GM18511 (cell line): Measurements from ENCODE around the gene UBE4B.
"Not testable (repeated sequence)": the region's sequence is repeated elsewhere in the genome, so short reads cannot be mapped to it uniquely, and the experiment has no call there.

Experiments used
- ATAC-seq: cut with Tn5 transposase; IDR thresholded peaks from one replicate; pipeline ENCODE4 v1.9.1; 2021; ENCODE audit warnings: mild to moderate bottlenecking, moderate library complexity; ENCODE audit not compliant: unreplicated experiment

The UBE4B gene

GRCh38 chr1:10170239-10170574, 137.4 kb downstream of the UBE4B start:
- no peak for ATAC-seq

GRCh38 chr1:10171105-10171767, 138.5 kb downstream of the UBE4B start:
- ATAC-seq: no peak

- ATAC-seq: no peak
Measured at GRCh38 chr1:10171995-10172669, 139.4 kb downstream of the UBE4B start.

DNA sequence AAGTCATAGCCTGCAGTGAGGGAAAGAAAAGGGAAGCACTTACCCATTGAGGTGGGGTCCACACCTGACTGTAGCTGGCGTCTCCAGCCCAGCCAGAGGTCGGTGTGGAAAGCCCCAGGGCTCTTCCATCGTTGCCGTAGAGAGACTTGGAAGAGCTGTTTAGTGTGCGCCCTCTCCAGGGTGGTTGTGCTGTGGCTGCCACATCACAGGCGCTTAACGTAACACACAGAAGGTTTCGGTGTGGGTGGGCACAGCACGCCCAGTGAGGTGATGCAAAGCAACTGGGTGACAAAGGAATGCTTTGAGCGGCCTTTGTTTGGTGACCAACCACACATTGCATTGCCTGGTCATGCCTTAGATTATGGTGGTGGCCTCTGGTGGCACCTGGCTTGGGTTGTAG, 140.8 kb downstream of the UBE4B start:
- ATAC-seq: no peak

DNA sequence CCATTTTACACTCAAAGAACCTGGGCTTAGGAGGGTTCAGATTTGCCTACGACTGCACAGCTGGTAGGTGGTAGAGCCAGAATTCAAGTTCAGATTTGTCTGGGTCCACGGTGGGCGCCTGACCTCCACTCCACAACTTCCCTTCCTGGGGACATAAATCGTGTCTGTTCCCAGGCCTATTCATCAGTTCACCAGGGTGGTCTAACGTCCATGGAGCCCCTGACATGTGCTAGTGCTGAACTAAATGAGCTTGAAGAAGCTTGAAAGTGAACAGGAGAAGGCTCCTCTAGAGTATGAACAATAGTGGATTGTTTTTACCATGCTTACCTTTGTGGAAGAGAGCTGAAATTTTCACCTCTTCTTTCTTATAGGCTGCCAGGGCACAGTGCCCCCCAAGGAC, 145.1 kb downstream of the UBE4B start:
- ATAC-seq: no peak

DNA sequence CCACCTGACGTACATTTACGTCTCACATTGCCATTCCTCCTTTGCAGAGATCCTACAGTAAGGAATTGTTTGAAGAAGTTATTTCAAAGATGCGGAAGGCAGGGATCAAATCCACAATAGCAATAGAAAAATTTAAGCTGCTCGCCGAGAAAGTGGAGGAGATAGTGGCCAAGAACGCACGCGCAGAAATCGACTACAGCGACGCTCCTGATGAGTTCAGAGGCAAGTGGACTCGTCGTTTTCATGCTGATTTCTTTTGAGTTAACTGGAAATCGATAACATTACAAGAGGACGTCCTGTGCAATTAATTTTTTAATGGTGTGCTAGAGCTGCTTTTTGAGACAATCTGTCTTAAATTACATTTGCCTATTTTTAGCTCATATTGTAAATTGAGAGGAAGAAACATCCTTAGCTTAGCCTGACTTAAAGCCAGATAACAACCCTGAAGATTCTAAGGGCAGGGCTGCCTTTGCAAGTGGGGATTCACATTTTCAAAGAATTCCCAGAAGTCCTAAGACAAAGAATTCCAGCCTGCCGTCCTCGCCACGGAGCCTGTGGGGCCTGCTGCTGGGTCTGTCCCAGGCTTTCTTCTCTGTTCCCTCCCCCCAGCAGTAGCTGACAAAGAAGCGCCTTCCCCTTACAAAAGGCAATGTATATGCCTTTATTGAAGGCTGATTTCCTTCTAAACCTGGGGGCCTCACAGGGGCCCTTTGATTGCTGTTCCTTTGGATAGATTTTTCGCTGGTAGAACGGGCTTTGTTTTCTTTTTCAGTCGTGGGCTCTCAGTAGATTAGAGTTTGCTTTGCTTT, 146.0 kb downstream of the UBE4B start:
- no peak for ATAC-seq

DNA sequence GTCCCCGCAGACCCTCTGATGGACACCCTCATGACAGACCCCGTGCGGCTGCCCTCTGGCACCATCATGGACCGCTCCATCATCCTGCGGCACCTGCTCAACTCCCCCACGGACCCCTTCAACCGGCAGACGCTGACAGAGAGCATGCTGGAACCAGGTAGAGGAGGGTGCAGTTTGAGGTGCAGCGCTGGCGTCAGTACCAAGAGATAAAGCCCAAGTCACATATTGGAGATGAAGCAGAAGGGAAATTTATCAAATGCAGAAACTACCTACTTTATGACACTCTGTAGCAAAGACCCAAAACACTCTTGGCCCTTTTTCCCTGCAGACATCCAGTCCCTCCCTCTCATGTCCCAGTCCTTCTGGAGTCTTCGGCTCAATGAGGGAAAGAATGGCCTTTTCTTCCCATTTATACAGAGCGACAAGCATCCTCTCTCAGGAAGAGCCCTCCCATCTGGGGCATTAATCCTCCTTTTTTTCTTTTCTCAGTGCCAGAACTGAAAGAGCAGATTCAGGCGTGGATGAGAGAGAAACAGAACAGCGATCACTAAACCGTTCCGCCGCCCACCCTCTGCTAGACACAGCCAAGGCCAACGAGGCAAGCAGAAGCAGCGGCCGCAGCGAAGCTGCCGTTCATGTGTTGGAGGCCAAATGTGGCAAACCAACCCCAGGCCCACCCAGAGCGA, 146.8 kb downstream of the UBE4B start:
- ATAC-seq: no peak

DNA sequence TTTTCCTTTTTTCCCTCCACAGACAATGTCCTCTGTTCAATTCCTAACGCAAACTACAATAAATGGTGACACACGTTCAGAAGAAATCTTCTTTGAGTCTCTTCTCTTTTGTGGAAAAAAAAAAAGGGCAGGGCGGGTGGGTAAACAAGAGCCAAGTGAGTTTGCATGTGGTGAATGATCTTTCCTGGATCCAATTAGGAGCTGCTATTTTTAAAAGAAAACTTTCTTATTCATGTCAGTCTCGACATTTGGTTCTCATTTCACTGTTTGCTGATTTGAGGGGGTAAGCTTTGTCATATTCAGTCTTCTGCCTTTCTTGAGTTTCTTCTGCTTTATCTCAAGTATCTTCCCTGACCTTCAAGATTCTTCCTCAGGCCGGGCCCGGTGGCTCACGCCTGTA, 148.4 kb downstream of the UBE4B start:
- no peak for ATAC-seq

GRCh38 chr1:10185759-10186158, 153.0 kb downstream of the UBE4B start:
- no peak for ATAC-seq

GRCh38 chr1:10186331-10187025, 153.7 kb downstream of the UBE4B start:
- no peak for ATAC-seq

GRCh38 chr1:10187026-10187334, 154.2 kb downstream of the UBE4B start:
- no peak for ATAC-seq

DNA sequence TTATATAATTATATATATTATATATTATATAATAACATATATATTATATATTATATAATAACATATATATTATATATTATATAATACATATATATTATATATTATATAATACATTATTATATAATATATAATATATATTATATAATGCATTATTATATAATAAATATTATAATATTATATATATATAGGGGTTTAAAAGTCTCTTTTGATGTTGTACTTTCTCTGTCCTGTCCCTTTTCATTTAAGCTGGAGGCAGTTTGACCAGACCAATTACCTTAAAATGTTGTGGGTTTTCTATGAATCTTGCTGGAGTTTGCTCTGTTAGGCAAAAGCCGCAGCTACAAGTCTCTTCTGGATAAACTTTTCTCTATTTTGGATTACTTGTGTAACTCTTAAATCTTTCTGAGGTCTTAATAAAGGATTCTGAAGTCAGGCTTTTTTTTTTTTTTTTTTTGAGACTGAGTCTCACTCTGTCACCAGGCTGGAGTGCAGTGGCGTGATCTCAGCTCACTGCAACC, 155.4 kb downstream of the UBE4B start:
- ATAC-seq: no peak

DNA sequence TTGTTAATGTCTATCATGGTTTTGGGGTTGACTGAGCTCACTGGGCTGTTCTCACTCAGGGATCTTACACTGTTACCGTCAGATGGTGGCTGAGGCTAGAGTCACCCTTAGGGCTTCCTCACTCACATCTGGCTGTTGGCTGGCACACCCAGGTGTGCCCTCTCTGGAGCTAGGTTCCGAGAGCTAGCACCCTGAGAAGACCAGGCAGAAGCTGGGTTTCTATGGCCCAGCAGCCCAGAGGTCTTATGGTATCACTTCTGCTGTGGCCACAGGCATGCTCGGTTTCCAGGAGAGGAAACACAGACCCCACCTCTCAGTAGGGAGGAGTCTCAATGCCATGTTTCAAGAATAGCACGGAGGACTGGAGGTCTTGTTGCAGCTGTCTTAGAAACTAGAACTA, 156.9 kb downstream of the UBE4B start:
- no peak for ATAC-seq

GRCh38 chr1:10192263-10192662, 159.5 kb downstream of the UBE4B start:
- ATAC-seq: no peak

GRCh38 chr1:10193288-10193687, 160.5 kb downstream of the UBE4B start:
- no peak for ATAC-seq

GRCh38 chr1:10195570-10195969, 162.8 kb downstream of the UBE4B start:
- no peak for ATAC-seq

DNA sequence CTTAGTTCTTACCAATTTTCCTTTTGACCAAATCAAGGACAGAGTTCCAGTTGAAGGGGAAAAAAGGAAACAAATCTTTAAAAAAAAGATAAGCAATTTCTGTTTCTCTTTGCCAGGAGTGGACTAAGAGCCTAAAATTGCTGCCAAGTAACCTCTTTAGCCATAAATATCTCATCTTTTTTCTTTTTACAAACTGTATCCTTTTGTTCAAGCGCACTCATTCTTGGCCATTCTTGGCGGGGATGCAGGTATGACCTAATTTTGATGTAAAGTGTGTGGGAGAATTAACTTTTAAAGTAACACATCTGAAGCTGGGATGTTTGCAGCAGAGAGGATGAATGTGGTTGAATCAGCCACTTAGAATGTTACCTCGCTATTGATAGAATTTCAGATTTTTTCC, 164.2 kb downstream of the UBE4B start:
- ATAC-seq: no peak

DNA sequence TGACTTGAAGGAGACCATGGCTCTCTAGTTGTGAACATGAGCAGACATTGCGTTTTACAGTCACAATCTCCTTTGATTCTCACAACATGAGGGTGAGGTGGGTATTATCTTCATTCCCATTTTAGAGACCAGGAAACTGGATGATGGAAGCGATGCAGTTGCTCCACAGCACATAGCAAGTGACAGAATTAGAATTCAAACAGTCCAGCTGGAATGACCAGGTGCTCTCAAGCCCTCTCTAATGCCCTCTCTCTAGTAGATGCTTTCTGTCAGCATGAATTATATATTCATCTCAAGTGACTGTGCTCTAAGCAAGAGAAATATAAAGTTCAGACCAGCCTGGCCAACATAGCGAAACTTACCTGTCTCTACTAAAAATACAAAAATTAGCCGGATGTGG, 167.9 kb downstream of the UBE4B start:
- no peak for ATAC-seq

DNA sequence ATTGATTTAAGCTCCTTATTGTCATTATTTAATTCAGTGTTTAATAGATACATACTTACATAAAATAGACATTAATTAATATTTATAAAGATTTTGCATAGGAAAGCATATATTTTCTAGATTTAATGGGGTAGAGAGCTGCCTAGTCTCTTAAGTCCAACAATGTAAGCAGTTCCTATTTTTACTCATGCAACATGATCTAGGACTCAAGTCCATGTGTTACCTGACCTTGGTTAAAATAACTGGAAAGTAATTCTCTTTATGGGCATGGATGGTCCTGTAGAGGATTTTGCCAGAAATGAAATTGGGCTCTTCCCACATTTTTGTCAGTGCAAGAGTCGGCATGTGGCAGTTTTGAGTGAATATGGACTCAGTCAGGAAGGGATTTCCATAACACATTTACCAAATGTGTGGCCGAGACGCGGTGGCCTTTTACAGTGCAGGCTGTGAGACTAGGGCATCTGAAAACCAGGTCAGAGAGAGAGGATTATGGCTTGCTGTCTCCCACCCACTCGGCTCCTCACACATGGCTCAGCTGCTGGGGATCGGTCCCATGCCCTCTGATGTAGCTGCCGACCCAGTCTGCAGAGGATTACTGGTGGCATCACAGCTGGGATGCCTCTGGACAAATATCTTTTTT, 171.4 kb downstream of the UBE4B start:
- no peak for ATAC-seq

DNA sequence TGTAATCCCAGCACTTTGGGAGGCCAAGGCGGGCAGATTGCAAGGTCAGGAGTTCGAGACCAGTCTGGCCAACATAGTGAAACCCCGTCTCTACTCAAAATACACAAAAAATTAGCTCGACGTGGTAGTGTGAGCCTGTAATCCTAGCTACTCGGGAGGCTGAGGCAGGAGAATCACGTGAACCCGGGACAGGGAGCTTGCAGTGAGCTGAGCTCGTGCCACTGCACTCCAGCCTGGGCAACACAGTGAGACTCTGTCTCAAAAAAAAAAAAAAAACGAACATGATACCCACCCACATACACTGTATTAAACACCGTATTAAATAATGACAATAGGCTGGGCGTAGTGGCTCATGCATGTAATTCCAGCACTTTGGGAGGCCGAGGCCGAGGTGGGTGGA, 172.4 kb downstream of the UBE4B start:
- not testable (repeated sequence) for ATAC-seq
